NCI-H82 treated with DMSO at 0.1 percent for 48 hours (cell line): ENCODE data around the gene TOGARAM2.

Experiments used
- DNase-seq: peaks from one replicate; lab custom pipeline; 2025; ENCODE audit not compliant: unreplicated experiment; lab: John Stamatoyannopoulos, UW

The TOGARAM2 gene

GRCh38 chr2:28981016-28981441 is at the start of gene TOGARAM2:
Gene TOGARAM2, plus strand, starts transcription at chr2:28981298. Its CDS starts 13,537 bp downstream, at chr2:28994835.
- no peak for DNase-seq

- DNase-seq: no peak
Observed at GRCh38 chr2:28934769-28935168, 46.3 kb upstream of the TOGARAM2 start.

DNA sequence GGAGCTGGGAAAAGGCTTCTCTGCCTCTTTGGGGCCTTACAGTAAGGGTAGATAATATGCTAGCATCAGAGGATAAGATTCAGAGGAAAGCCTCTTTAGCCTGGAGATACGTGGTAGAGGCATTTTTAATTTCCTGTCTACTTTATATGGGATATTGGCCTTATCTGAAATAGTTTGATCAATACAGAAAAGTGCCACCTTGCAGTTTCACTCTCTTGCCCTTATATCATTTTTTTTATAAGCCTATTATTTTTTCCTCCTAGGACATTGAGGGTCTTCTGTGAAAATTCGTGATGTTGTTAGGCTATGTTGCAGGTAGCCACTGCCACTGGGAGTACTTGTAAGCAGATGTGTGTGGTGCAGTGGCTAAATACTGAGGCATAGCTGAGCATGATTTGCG is 40.1 kb upstream of the TOGARAM2 start:
- no peak for DNase-seq

GRCh38 chr2:28944535-28945248 is 36.4 kb upstream of the TOGARAM2 start:
- DNase-seq: no peak

- DNase-seq: no peak
Observed at GRCh38 chr2:28948160-28948559, 32.9 kb upstream of the TOGARAM2 start.

- DNase-seq: no peak
Observed at GRCh38 chr2:28949190-28949589, 31.9 kb upstream of the TOGARAM2 start.

GRCh38 chr2:28949617-28950305 is 31.3 kb upstream of the TOGARAM2 start:
- no peak for DNase-seq

DNA sequence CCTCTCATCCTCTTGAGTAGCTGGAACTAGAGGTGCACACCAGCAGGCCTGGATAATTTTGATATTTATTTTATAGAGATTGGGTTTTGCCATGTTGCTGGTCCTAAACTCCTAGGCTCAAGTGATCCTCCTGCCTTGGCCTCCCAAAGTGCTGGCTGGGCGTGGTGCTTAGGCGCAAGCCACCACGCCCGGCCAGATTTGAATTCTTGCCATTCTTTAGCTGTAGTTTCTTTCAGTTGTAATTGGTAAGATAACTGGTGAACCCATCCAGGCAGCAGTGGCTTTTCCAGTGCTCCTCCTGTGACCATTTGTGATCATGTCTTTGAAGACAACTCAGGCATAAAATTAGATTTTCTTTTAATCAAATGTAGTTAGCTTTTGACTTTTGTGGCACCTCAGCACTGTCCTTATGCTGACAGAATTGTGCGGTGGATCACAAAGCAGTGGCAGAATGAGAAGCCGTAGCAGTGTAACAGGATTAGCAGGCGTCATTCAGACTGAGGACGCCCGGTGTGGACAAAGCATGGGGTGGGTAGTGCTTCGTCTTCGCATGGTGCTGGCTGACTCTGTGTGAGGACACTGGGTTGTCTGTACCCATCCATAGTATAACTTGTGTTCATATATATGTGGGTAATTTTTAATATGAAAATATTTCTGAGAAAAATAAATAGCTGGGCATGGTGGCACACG is 30.0 kb upstream of the TOGARAM2 start:
- DNase-seq: peak; percentile 69

- DNase-seq: no peak
Observed at GRCh38 chr2:28951910-28952835, 28.9 kb upstream of the TOGARAM2 start.

DNA sequence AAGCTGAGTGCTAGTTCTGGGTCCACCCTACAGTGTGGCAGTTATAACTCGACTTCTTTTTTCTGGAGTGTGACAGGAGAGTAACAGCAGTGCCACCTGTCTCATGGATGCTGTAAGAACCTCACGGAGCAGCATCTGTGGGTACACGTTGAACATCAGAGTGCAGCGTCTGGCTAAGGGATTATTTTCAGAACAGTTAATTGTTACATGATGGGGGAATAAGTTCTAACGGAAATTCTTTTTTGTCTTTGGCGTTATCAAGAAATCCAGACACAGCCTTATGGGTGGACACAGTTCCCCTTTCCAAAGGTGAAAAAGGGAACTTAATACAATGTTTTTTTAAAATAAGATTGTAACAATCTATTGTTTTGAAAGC is 28.3 kb upstream of the TOGARAM2 start:
- peak; percentile 69 for DNase-seq

- DNase-seq: no peak
Observed at GRCh38 chr2:28955467-28955866, 25.6 kb upstream of the TOGARAM2 start.

DNA sequence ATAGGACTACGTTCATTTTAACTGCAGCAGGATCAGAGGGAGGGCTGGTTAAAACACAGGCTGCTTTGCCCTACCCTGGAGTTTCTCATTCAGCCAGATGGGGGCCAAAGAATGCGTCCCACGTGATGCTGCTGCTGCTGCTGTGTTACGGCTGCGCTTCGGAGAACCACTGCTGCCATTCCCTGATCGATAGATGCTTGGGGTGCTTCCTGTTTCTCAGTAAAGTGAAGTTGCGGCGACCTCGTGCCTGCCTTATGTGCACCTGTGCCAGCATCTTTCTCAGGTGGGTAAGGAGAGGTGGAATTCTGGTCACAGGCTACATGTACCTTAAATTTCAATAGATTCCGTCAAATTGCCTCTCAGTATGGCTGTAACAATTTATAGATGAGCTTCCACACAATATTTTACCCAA is 24.7 kb upstream of the TOGARAM2 start:
- no peak for DNase-seq

GRCh38 chr2:28956890-28957289 is 24.2 kb upstream of the TOGARAM2 start:
- DNase-seq: no peak

DNA sequence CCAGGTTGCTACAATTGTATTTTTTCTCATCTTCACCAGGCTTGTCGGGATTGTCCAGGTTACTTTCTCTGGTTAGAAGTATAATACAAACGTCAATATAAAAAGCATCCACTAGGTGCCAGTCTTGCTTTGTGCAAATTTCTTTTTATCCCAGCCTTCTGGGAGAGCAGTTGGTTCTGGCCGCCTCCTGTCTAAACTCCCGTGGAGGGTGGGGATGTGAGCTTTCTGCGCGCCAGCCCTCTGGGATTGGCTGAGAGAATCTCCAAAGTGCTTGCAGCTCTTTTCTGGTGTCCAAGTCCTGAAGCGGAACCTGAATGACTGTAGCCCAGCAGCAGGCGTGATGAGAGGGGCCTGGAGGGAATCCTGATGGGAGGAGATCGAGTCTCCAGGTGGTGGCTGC is 22.4 kb upstream of the TOGARAM2 start:
- DNase-seq: peak; percentile 79

DNA sequence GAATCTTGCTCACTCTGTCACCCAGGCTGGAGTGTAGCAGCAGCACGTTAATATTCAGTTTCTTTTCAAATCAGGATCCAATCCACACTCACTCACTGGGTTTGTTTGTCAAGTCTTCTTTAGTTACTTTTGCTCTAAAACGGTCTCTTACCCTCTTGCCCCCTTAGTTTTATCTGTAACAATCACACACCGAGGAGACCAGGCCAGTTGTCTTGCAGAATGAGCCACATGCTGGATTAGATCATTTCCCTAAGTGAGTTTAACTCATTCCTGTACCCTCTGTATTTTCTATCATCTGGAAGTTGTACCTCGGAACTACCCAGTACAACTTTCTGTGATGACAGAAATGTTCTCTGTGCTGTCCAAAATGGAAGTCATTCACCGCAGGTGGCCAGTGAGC is 20.7 kb upstream of the TOGARAM2 start:
- DNase-seq: no peak

DNA sequence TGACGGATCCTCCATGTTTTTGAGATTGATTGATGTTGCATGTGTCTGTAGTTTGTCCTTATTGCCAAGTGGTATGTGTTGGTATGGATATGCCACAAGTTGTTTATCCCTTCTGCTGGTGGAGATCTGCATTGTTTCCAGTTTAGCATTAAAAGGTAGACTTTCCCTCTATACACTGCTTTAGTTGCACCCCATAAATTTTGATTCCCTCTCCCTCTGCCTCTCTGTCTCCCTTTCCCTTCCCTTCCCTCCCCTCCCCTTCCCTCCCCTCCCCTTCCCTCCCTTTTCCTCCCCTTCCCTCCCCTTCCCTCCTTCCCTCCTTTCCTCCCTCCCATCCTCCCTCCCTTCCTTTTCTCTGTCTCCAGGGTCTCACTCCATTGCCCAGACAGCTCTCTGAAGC is 18.6 kb upstream of the TOGARAM2 start:
- DNase-seq: no peak

GRCh38 chr2:28970464-28971160 is 10.5 kb upstream of the TOGARAM2 start:
- no peak for DNase-seq

GRCh38 chr2:28972778-28973335 is 8.2 kb upstream of the TOGARAM2 start:
- no peak for DNase-seq

GRCh38 chr2:28974252-28974651 is 6.8 kb upstream of the TOGARAM2 start:
- no peak for DNase-seq

DNA sequence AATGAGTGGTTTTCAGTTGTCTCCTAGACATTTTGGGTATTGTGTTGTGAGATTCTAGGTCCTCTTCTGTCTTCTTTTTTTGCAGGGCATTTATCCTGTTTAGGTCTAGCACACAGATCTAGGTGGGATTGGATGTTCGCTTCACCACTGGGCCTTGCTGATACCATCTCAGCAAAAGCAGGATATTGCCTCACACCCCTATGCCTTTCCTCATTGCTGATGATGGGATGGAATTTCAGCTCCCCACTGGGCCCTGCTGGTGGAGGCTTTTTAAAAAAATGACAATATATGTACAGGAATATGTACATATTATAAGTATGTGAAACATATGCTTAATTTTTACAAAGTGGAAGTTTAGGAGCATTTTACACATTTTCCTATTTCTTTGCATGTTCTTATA is 5.4 kb upstream of the TOGARAM2 start:
- no peak for DNase-seq
